Natural killer cell (primary cell): Measurements from ENCODE around the gene ZNHIT1. TPM values are rescaled to one million over a fixed set of nuclear protein-coding genes. Genes with fewer than 3 reads are reported as not detected.
"Not testable (repeated sequence)": the region's sequence is repeated elsewhere in the genome, so short reads cannot be mapped to it uniquely, and the experiment has no call there.

Experiments
- ATAC-seq, 3 donors: fragments of 150-1000 bp in 2 of 3; fragments of 200-7000 bp in 1 of 3; cut with Tn5 transposase; 1 replicate in 1 of 3; 2 replicates in 2 of 3; pipeline ENCODE4 v1.10.0; 2021; ENCODE audit warnings: mild to moderate bottlenecking in 2 of 3, moderate library complexity in 2 of 3
- DNase-seq, 2 donors: peaks; one replicate each; pipeline versions ENCODE4 v3.0.0 to v3.0.0-alpha.2; 2013 to 2021; ENCODE audit warnings: mixed read lengths in 1 of 2
- H3K27ac ChIP-seq: one replicate; pipeline ENCODE4 v1.5.1; 2013; ENCODE audit warnings: mild to moderate bottlenecking, low read length
- H3K27me3 ChIP-seq: one replicate; pipeline ENCODE4 v1.6.1; 2013; ENCODE audit warnings: low read length; ENCODE audit not compliant: control insufficient read depth, insufficient read depth
- H3K36me3 ChIP-seq: one replicate; pipeline ENCODE4 v1.6.1; 2013; ENCODE audit warnings: low read length; ENCODE audit not compliant: control insufficient read depth, insufficient read depth
- H3K4me1 ChIP-seq: one replicate; pipeline ENCODE4 v1.6.1; 2013; ENCODE audit warnings: low read length; ENCODE audit not compliant: control insufficient read depth, insufficient read depth
- H3K4me3 ChIP-seq: one replicate; pipeline ENCODE4 v1.5.1; 2013; ENCODE audit warnings: low read length
- H3K9me3 ChIP-seq: one replicate; pipeline ENCODE4 v1.6.1; 2013; ENCODE audit warnings: low read length; ENCODE audit not compliant: control insufficient read depth, insufficient read depth
- H3K27ac Mint-ChIP-seq, 2 donors: one replicate each; pipeline ENCODE4 v1.8.0; 2022; ENCODE audit warnings: mild to moderate bottlenecking in 2 of 2, mixed read lengths in 2 of 2, moderate library complexity in 1 of 2
- H3K27me3 Mint-ChIP-seq, 2 donors: one replicate each; pipeline ENCODE4 v1.8.0; 2022; ENCODE audit warnings: low read depth in 2 of 2, mixed read lengths in 2 of 2
- H3K36me3 Mint-ChIP-seq: one replicate; pipeline ENCODE4 v1.8.0; 2022; ENCODE audit warnings: mixed read lengths
- H3K4me1 Mint-ChIP-seq, 2 donors: one replicate each; pipeline ENCODE4 v1.8.0; 2022; ENCODE audit warnings: mixed read lengths in 2 of 2
- H3K4me3 Mint-ChIP-seq: one replicate; pipeline ENCODE4 v1.8.0; 2022; ENCODE audit warnings: mild to moderate bottlenecking, moderate library complexity, mixed read lengths
- H3K9me3 Mint-ChIP-seq, 2 donors: one replicate each; pipeline ENCODE4 v1.8.0; 2022; ENCODE audit warnings: mixed read lengths in 2 of 2
- WGBS: methylation state at CpG from one replicate; pipeline ENCODE4 v1.1.7; 2013; ENCODE audit warnings: missing lambda C conversion rate; ENCODE audit not compliant: insufficient coverage; 5-methylcytosine and 5-hydroxymethylcytosine counted together
- intact Hi-C: fragments of 100-400 bp; cut with micrococcal nuclease; formaldehyde crosslinking; loops from one replicate; pipeline ENCODE4 v1.14.2; 2022
- total RNA-seq, 4 donors: library from RNA; stranded (reverse); fragments of 120-200 nt in 1 of 4; gene quantifications; one replicate each; pipeline versions ENCODE4 v1.2.3 to v1.2.4, GENCODE V29; 2013 to 2022
- TF ChIP-seq, protein P1 (sequence below): fragments of 200-600 bp; IDR thresholded peaks from one replicate; pipeline ENCODE4 v1.8.0; 2022; ENCODE audit warnings: antibody characterized with exemption

ZNHIT1 gene
- total RNA-seq, 3 donors from 2014 or later (not counting 1 experiment from before 2014, with no cell fraction given) = 53.7 to 63.5 (median 60.9) TPM

- peaks cover 0 to 9% of the 10 kb centered on the region in 2 donors for H3K4me1 Mint-ChIP-seq
- no peaks in the 10 kb centered on the region for H3K9me3 Mint-ChIP-seq
- Histone ChIP-seq H3K9me3 (no peaks in the 10 kb centered on the region), H3K4me3 (no peak overlapping the region), H3K27ac (no peak overlapping the region), H3K27me3 (peaks cover 15% of the 10 kb centered on the region), H3K36me3 (no peaks in the 10 kb centered on the region), H3K4me1 (peaks cover 11% of the 10 kb centered on the region)
- no peak overlapping the region for H3K4me3 Mint-ChIP-seq
- TF ChIP-seq, protein P1, sequence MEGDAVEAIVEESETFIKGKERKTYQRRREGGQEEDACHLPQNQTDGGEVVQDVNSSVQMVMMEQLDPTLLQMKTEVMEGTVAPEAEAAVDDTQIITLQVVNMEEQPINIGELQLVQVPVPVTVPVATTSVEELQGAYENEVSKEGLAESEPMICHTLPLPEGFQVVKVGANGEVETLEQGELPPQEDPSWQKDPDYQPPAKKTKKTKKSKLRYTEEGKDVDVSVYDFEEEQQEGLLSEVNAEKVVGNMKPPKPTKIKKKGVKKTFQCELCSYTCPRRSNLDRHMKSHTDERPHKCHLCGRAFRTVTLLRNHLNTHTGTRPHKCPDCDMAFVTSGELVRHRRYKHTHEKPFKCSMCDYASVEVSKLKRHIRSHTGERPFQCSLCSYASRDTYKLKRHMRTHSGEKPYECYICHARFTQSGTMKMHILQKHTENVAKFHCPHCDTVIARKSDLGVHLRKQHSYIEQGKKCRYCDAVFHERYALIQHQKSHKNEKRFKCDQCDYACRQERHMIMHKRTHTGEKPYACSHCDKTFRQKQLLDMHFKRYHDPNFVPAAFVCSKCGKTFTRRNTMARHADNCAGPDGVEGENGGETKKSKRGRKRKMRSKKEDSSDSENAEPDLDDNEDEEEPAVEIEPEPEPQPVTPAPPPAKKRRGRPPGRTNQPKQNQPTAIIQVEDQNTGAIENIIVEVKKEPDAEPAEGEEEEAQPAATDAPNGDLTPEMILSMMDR = no peak
- H3K27me3 Mint-ChIP-seq = peaks cover 6 to 26% of the 10 kb centered on the region in 2 donors
- H3K36me3 Mint-ChIP-seq = no peaks in the 10 kb centered on the region
- ATAC-seq (no peak), DNase-seq (no peak)
- intact Hi-C loops = no loop called here
- H3K27ac Mint-ChIP-seq = no peak overlapping the region
- WGBS = 75% methylated on average over 19 of the region's 21 CpGs
Measured at GRCh38 chr7:101197991-101198390, 20.0 kb upstream of the ZNHIT1 start.

- no peaks in the 10 kb centered on the region for H3K36me3 ChIP-seq
- no peak overlapping the region for H3K4me3 ChIP-seq
- H3K27me3 Mint-ChIP-seq = peaks cover 7 to 26% of the 10 kb centered on the region in 2 donors
- no peaks in the 10 kb centered on the region for H3K9me3 ChIP-seq
- peaks cover 0 to 9% of the 10 kb centered on the region in 2 donors for H3K4me1 Mint-ChIP-seq
- ATAC-seq = no peak
- no peaks in the 10 kb centered on the region for H3K36me3 Mint-ChIP-seq
- H3K9me3 Mint-ChIP-seq = no peaks in the 10 kb centered on the region
- intact Hi-C loops = no loop called here
- no peak overlapping the region for H3K27ac ChIP-seq
- no peak overlapping the region for H3K4me3 Mint-ChIP-seq
- H3K4me1 ChIP-seq = peaks cover 11% of the 10 kb centered on the region
- TF ChIP-seq, protein P1 = no peak
- H3K27me3 ChIP-seq = peaks cover 17% of the 10 kb centered on the region
- no peak overlapping the region for H3K27ac Mint-ChIP-seq
- DNase-seq = no peak
- WGBS = 80% methylated on average over 14 of the region's 14 CpGs
Measured at GRCh38 chr7:101198476-101198875, 19.5 kb upstream of the ZNHIT1 start.

DNA sequence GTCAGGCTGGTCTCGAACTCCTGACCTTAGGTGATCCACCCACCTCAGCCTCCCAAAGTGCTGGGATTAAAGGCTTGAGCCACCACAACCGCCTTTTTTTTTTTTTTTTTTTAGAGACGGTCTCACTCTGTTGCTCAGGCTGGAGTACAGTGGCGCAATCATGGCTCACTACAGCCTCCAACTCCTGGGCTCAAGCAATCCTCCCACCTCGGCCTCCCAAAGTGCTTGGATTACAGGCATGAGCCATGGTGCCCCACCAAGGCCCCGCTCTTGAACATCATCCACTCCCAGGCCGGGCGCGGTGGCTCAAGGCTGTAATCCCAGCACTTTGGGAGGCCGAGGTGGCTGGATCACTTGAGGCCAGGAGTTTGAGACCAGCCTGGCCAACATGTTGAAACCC, 18.4 kb upstream of the ZNHIT1 start:
- H3K36me3 Mint-ChIP-seq, H3K4me3 Mint-ChIP-seq, ATAC-seq, H3K9me3 ChIP-seq, H3K27ac ChIP-seq, H3K4me1 Mint-ChIP-seq, DNase-seq, H3K9me3 Mint-ChIP-seq, H3K27ac Mint-ChIP-seq, H3K4me3 ChIP-seq, intact Hi-C loops, H3K36me3 ChIP-seq: not testable (repeated sequence)
- WGBS = 90% methylated on average over 10 of the region's 10 CpGs
- peaks cover 16 to 33% of the 10 kb centered on the region in 2 donors for H3K27me3 Mint-ChIP-seq
- peaks cover 17% of the 10 kb centered on the region for H3K27me3 ChIP-seq
- peaks cover 16% of the 10 kb centered on the region for H3K4me1 ChIP-seq

- WGBS = 76% methylated on average over 2 of the region's 2 CpGs
- H3K27ac ChIP-seq = no peak overlapping the region
- H3K9me3 ChIP-seq = no peaks in the 10 kb centered on the region
- DNase-seq = no peak
- TF ChIP-seq, protein P1 = no peak
- Mint-ChIP-seq H3K27me3 (peaks cover 16 to 33% of the 10 kb centered on the region in 2 donors), H3K9me3 (no peaks in the 10 kb centered on the region), H3K4me3 (no peak overlapping the region), H3K36me3 (no peaks in the 10 kb centered on the region), H3K27ac (no peak overlapping the region), H3K4me1 (peaks cover 0 to 9% of the 10 kb centered on the region in 2 donors)
- no peaks in the 10 kb centered on the region for H3K36me3 ChIP-seq
- H3K4me3 ChIP-seq = no peak overlapping the region
- no peak for ATAC-seq
- intact Hi-C loops = no loop called here
- peaks cover 17% of the 10 kb centered on the region for H3K27me3 ChIP-seq
- peaks cover 16% of the 10 kb centered on the region for H3K4me1 ChIP-seq
Measured at GRCh38 chr7:101200504-101200861, 17.5 kb upstream of the ZNHIT1 start.
